COLO829 (cell line): ENCODE data around the gene NR3C2.

ENCODE experiments used
- DNase-seq: peaks from one replicate; pipeline ENCODE4 v3.0.0; 2012; ENCODE audit warnings: low spot score

NR3C2 gene

GRCh38 chr4:148051403-148051802 is 390.8 kb downstream of the NR3C2 start:
- no peak for DNase-seq

- DNase-seq = no peak
Measured at GRCh38 chr4:148048598-148048997, 393.6 kb downstream of the NR3C2 start.

- no peak for DNase-seq
Measured at GRCh38 chr4:148044912-148045352, 397.3 kb downstream of the NR3C2 start.

- no peak for DNase-seq
Measured at GRCh38 chr4:148044089-148044911, 397.9 kb downstream of the NR3C2 start.

- DNase-seq = no peak
Measured at GRCh38 chr4:148041606-148042329, 400.4 kb downstream of the NR3C2 start.

GRCh38 chr4:148034813-148035212 is 407.4 kb downstream of the NR3C2 start:
- no peak for DNase-seq

GRCh38 chr4:148030193-148030873 is 411.9 kb downstream of the NR3C2 start:
- DNase-seq = no peak

- DNase-seq = no peak
Measured at GRCh38 chr4:148029781-148030180, 412.4 kb downstream of the NR3C2 start.
